ENCODE results near the gene IL1B. TPM values are rescaled to one million over a fixed set of nuclear protein-coding genes. Genes with fewer than 3 reads are reported as not detected.

IL1B gene
- total and polyA plus RNA-seq, 2 experiments from 2014 or later, result 1.1 to 2.4 TPM

GRCh38 chr2:112812318-112813267 lies 24.0 kb downstream of the IL1B start:
- no peak overlapping the region for H3K4me2 ChIP-seq
- 62% methylated on average over 14 of the region's 14 CpGs for WGBS (ENCODE audit: low lambda C conversion rate, missing lambda C conversion rate)
- no peaks in the 10 kb centered on the region for H3K79me2 ChIP-seq

GRCh38 chr2:112811841-112812306 lies 24.7 kb downstream of the IL1B start:
- DNase-seq (ENCODE audit: low spot score), result peak; percentile 29
- H3K4me3 ChIP-seq, result no peak overlapping the region
- H3K79me2 ChIP-seq, result no peaks in the 10 kb centered on the region
- H3K36me3 ChIP-seq (replicated peaks; ENCODE audit: insufficient read depth, low read depth), result no peaks in the 10 kb centered on the region
- no peaks in the 10 kb centered on the region for H3K9me2 ChIP-seq (replicated peaks; ENCODE audit: insufficient read depth)
- no peak overlapping the region for H2AFZ ChIP-seq
- TF ChIP-seq CTCF (IDR thresholded peaks at IDR 0.05; ENCODE audit: poor library complexity) (no peak), EZH2 (IDR thresholded peaks at IDR 0.05; ENCODE audit: borderline replicate concordance) (no peak), EZH2phosphoT487 (IDR thresholded peaks at IDR 0.05; ENCODE audit: low read depth, severe bottlenecking, unreplicated experiment) (no peak)
- H3K9me3 ChIP-seq (ENCODE audit: low read depth), result no peaks in the 10 kb centered on the region
- no peak overlapping the region for H3K4me2 ChIP-seq
- peak overlapping the region; percentile 72 for H3K27ac ChIP-seq
- WGBS (ENCODE audit: low lambda C conversion rate, missing lambda C conversion rate), result 70% methylated on average over 7 of the region's 7 CpGs
- H3K27me3 ChIP-seq, result no peaks in the 10 kb centered on the region
- no peaks in the 10 kb centered on the region for H4K20me1 ChIP-seq (ENCODE audit: insufficient read depth, poor library complexity, severe bottlenecking)
- H3K4me1 ChIP-seq (ENCODE audit: insufficient read depth), result peaks cover 3% of the 10 kb centered on the region

More at GRCh38 chr2:112812318-112813267, 24.0 kb downstream of the IL1B start:
- H3K9me3 ChIP-seq (ENCODE audit: low read depth), result no peaks in the 10 kb centered on the region
- H4K20me1 ChIP-seq (ENCODE audit: insufficient read depth, poor library complexity, severe bottlenecking), result no peaks in the 10 kb centered on the region
- no peaks in the 10 kb centered on the region for H3K36me3 ChIP-seq (replicated peaks; ENCODE audit: insufficient read depth, low read depth)
- no peaks in the 10 kb centered on the region for H3K9me2 ChIP-seq (replicated peaks; ENCODE audit: insufficient read depth)
- TF ChIP-seq CTCF (IDR thresholded peaks at IDR 0.05; ENCODE audit: poor library complexity), result no peak
- TF ChIP-seq EZH2 (IDR thresholded peaks at IDR 0.05; ENCODE audit: borderline replicate concordance), result no peak
- peaks cover 3% of the 10 kb centered on the region for H3K4me1 ChIP-seq (ENCODE audit: insufficient read depth)
- DNase-seq (ENCODE audit: low spot score), result peak; percentile 19
- H3K27ac ChIP-seq, result peak overlapping the region; percentile 72
- H3K4me3 ChIP-seq, result no peak overlapping the region
- no peaks in the 10 kb centered on the region for H3K27me3 ChIP-seq
- H2AFZ ChIP-seq, result no peak overlapping the region

GRCh38 chr2:112811276-112811831 lies 25.2 kb downstream of the IL1B start:
- Histone ChIP-seq H3K27me3 (no peaks in the 10 kb centered on the region), H2AFZ (no peak overlapping the region), H3K79me2 (no peaks in the 10 kb centered on the region), H3K4me3 (no peak overlapping the region), H3K9me2 (replicated peaks; ENCODE audit: insufficient read depth) (no peaks in the 10 kb centered on the region), H3K27ac (peak overlapping the region; percentile 72), H3K9me3 (ENCODE audit: low read depth) (no peaks in the 10 kb centered on the region), H3K4me2 (no peak overlapping the region), H3K36me3 (replicated peaks; ENCODE audit: insufficient read depth, low read depth) (no peaks in the 10 kb centered on the region), H4K20me1 (ENCODE audit: insufficient read depth, poor library complexity, severe bottlenecking) (no peaks in the 10 kb centered on the region), H3K4me1 (ENCODE audit: insufficient read depth) (peaks cover 3% of the 10 kb centered on the region)
- TF ChIP-seq CTCF (IDR thresholded peaks at IDR 0.05; ENCODE audit: poor library complexity), result no peak
- TF ChIP-seq EZH2phosphoT487 (IDR thresholded peaks at IDR 0.05; ENCODE audit: low read depth, severe bottlenecking, unreplicated experiment), result no peak
- DNase-seq (ENCODE audit: low spot score), result no peak
- WGBS (ENCODE audit: low lambda C conversion rate, missing lambda C conversion rate), result 82% methylated on average over 3 of the region's 3 CpGs
